ENCODE data around the gene NEB.
"Not testable (repeated sequence)": the region's sequence is repeated elsewhere in the genome, so short reads cannot be mapped to it uniquely, and the experiment has no call there.

The NEB gene

DNA sequence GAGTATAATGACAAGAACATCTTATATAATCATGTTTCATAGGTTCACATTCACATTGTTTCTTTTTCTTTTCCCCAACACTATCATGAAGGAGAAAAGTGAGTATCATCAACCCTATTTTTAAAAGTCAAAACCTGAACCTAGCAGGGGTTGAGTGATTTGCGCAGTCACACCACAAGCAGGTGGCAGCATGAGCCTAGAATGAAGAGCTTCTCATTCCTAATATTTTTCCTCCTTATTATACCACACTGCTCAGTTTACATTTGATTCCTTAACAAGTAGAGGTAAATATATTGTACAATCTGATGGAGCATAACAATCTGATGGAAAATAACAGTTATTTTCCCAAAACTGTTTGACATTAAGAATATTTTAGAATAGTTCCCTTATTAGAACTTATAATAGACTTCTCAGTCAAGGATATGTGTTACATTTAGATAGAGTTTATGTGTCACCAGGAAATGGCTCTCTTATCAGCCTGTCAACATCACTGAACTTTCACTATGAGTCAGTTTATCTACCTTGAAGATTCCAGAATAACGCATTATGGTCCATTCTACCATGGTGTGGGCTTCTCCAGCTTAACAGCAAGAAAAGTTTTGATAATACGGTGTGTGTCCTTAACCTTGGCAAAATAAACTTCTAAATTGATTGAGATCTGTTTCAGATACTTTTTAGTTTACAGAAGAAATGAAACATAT, 119.5 kb downstream of the NEB start:
- no peak overlapping the region for H3K27ac ChIP-seq
- H3K4me2 ChIP-seq (ENCODE audit: low read length) = no peak overlapping the region
- H3K9me3 ChIP-seq (ENCODE audit: control insufficient read depth, low read length) = no peaks in the 10 kb centered on the region
- no peaks in the 10 kb centered on the region for H3K36me3 ChIP-seq (ENCODE audit: control insufficient read depth, insufficient read depth, low read length)
- H3K4me3 ChIP-seq (ENCODE audit: low read depth, low read length) = no peak overlapping the region
- H3K79me2 ChIP-seq = no peaks in the 10 kb centered on the region
- peaks cover 4% of the 10 kb centered on the region for H3K4me1 ChIP-seq
- H3K9ac ChIP-seq = no peak overlapping the region
- no peaks in the 10 kb centered on the region for H3K27me3 ChIP-seq (ENCODE audit: control insufficient read depth, insufficient read depth, low read length)
- TF ChIP-seq, protein P1, sequence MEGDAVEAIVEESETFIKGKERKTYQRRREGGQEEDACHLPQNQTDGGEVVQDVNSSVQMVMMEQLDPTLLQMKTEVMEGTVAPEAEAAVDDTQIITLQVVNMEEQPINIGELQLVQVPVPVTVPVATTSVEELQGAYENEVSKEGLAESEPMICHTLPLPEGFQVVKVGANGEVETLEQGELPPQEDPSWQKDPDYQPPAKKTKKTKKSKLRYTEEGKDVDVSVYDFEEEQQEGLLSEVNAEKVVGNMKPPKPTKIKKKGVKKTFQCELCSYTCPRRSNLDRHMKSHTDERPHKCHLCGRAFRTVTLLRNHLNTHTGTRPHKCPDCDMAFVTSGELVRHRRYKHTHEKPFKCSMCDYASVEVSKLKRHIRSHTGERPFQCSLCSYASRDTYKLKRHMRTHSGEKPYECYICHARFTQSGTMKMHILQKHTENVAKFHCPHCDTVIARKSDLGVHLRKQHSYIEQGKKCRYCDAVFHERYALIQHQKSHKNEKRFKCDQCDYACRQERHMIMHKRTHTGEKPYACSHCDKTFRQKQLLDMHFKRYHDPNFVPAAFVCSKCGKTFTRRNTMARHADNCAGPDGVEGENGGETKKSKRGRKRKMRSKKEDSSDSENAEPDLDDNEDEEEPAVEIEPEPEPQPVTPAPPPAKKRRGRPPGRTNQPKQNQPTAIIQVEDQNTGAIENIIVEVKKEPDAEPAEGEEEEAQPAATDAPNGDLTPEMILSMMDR (IDR thresholded peaks at IDR 0.05) = no peak
- no peak overlapping the region for H2AFZ ChIP-seq

DNA sequence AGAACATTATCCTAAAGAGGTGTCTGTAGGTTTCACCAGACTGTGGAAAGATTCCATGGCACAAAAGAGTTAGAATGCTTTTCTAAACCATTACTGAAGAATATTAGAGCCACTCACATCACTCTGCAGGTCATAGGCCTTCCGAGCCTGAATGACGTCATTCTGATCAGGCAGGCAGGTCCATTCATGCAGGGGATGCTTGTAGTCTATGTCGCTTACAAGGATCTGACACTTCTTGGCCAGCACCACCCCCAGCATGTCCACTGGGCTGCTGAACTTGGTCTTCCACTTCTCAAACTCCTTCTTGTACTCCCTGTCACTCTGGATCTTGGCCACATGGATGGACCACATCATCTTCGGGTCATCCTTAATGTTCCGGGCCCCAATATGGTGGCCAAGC, 120.1 kb downstream of the NEB start:
- H3K27me3 ChIP-seq (ENCODE audit: control insufficient read depth, insufficient read depth, low read length) = no peaks in the 10 kb centered on the region

DNA sequence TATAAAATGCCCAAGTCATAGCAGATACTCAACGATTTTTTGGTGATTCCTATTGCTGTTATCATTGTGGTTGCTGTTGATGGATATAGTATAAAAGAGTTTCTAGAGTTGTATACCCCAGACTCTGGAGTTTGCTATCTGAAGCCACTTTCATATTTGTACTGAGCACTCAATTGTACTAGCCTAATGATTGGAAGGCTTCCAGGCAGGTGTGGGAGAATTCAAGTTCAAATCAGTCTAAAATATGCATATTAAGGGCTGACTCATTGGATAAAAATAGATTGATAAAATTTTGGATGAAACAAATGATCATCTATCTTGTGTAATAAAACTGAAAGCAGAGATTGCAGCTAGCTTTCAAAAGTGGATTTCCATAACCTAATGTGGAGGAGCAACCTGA, 122.9 kb downstream of the NEB start:
- Histone ChIP-seq H3K9ac (no peak overlapping the region), H3K79me2 (no peaks in the 10 kb centered on the region), H3K4me3 (ENCODE audit: low read depth, low read length) (no peak overlapping the region), H2AFZ (no peak overlapping the region), H3K27me3 (ENCODE audit: control insufficient read depth, insufficient read depth, low read length) (no peaks in the 10 kb centered on the region), H3K4me1 (no peaks in the 10 kb centered on the region), H3K36me3 (ENCODE audit: control insufficient read depth, insufficient read depth, low read length) (no peaks in the 10 kb centered on the region), H3K4me2 (ENCODE audit: low read length) (no peak overlapping the region), H3K9me3 (ENCODE audit: control insufficient read depth, low read length) (no peaks in the 10 kb centered on the region), H3K27ac (no peak overlapping the region)
- TF ChIP-seq, protein P1 (IDR thresholded peaks at IDR 0.05) = no peak

More for the DNA sequence above, 120.1 kb downstream of the NEB start:
- Histone ChIP-seq H3K27ac (no peak overlapping the region), H3K4me3 (ENCODE audit: low read depth, low read length) (no peak overlapping the region), H3K4me2 (ENCODE audit: low read length) (no peak overlapping the region), H3K36me3 (ENCODE audit: control insufficient read depth, insufficient read depth, low read length) (no peaks in the 10 kb centered on the region), H2AFZ (no peak overlapping the region), H3K9me3 (ENCODE audit: control insufficient read depth, low read length) (no peaks in the 10 kb centered on the region), H3K4me1 (peaks cover 1% of the 10 kb centered on the region), H3K9ac (no peak overlapping the region), H3K79me2 (no peaks in the 10 kb centered on the region)
- TF ChIP-seq, protein P1 (IDR thresholded peaks at IDR 0.05) = no peak

DNA sequence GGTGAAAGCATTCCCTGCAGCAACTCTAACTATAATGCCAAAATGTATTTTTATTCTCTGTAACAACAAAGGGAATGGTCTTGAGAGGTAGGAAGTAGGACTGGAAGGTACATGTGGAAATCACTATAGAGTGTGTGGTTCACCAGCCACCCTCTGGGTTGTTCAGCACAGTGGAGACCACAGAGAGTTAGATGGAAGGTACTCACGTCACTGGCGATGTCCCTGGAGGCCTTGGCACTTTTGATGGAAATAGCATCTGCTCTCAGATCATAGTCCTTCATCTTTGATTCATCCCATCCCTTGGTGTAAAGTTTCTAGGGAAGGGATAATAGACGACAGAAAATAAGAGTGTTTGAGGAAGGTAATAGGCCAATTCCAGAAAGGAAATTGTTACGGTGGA, 124.0 kb downstream of the NEB start:
- Histone ChIP-seq H3K9me3 (ENCODE audit: control insufficient read depth, low read length) (no peaks in the 10 kb centered on the region), H3K36me3 (ENCODE audit: control insufficient read depth, insufficient read depth, low read length) (no peaks in the 10 kb centered on the region), H3K27ac (no peak overlapping the region), H3K79me2 (no peaks in the 10 kb centered on the region), H3K27me3 (ENCODE audit: control insufficient read depth, insufficient read depth, low read length) (no peaks in the 10 kb centered on the region), H3K4me2 (ENCODE audit: low read length) (no peak overlapping the region), H2AFZ (no peak overlapping the region), H3K4me3 (ENCODE audit: low read depth, low read length) (no peak overlapping the region), H3K9ac (no peak overlapping the region), H3K4me1 (no peaks in the 10 kb centered on the region)
- TF ChIP-seq, protein P1 (IDR thresholded peaks at IDR 0.05) = no peak

DNA sequence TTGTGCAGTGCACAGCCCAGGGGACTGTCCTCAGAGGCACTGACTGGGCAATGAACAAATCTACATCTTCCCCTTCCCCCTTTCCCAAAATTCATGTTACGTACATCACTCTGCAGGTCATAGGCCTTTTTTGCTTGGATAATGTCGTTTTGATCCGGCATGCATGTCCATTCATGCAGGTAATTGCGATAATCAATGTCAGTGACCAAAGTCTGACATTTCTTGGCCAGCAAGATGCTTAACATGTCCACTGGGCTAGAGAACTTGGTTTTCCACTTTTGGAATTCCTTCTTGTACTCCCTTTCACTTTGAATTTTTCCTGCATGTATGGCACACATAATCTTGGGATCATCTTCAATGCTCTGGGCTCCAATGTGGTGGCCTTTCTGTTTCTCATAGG, 124.6 kb downstream of the NEB start:
- Histone ChIP-seq H2AFZ (no peak overlapping the region), H3K79me2 (no peaks in the 10 kb centered on the region), H3K4me1 (no peaks in the 10 kb centered on the region), H3K9me3 (ENCODE audit: control insufficient read depth, low read length) (no peaks in the 10 kb centered on the region), H3K9ac (no peak overlapping the region), H3K4me2 (ENCODE audit: low read length) (no peak overlapping the region), H3K27ac (no peak overlapping the region), H3K27me3 (ENCODE audit: control insufficient read depth, insufficient read depth, low read length) (no peaks in the 10 kb centered on the region), H3K4me3 (ENCODE audit: low read depth, low read length) (no peak overlapping the region), H3K36me3 (ENCODE audit: control insufficient read depth, insufficient read depth, low read length) (no peaks in the 10 kb centered on the region)
- TF ChIP-seq, protein P1 (IDR thresholded peaks at IDR 0.05) = no peak

DNA sequence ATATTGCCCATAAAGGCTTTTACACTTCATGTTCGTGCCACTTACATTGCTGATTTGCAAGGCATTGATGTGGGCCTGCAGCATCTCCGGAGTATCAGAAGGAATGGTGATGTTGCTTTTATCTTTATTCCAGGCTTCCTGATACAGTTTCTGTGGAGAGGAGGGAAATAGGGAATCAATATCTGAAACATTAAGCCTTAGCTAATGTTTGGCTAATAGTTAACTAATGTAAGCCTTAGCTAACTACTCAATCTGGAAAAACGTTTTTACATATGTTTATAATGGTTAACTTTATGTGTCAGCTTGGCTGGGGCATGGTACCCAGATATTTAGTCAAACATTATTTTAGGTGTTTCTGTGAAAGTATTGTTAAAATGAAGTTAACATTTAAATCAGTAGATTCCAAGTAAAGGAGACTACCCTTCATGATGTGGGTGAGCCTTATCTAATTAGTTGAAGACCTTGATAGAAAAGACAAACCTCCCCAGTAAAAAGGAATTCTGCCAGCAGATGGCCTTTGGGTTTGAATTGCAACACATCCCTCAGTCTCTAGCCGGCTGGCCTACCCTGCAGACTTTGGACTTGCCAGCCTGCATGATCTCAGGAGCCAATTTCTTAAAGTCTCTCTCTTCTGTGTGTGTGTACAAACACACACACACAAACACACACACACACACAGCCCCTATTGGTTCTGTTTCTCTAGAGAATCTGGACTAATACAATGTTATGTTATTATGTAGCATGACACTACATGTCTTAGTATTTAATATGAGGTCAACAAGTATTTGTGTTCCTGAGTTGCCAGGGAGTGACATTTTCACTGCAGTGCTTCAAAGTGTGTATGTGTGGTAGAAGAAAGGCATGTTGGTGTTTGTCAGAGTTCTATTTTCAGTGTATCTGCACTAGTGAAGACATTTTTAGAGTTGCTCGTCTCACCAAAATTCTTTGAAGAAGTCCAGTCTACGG, 126.5 kb downstream of the NEB start:
- not testable (repeated sequence) for H3K27ac ChIP-seq

More for the DNA sequence above, 126.5 kb downstream of the NEB start:
- not testable (repeated sequence) for H3K36me3 ChIP-seq (ENCODE audit: control insufficient read depth, insufficient read depth, low read length); H2AFZ ChIP-seq; H3K27me3 ChIP-seq (ENCODE audit: control insufficient read depth, insufficient read depth, low read length); H3K9me3 ChIP-seq (ENCODE audit: control insufficient read depth, low read length); H3K79me2 ChIP-seq; H3K4me2 ChIP-seq (ENCODE audit: low read length); H3K4me1 ChIP-seq; H3K9ac ChIP-seq; H3K4me3 ChIP-seq (ENCODE audit: low read depth, low read length)

Measured in parathyroid adenoma (tissue), 2 donors.